ENCODE results near the gene NTN1. TPM values are rescaled to one million over a fixed set of nuclear protein-coding genes. Genes with fewer than 3 reads are reported as not detected.

Gene NTN1
- total RNA-seq, 4 donors from 2014 or later, result 15.9 to 31.0 (median 25.0) TPM

GRCh38 chr17:9056566-9056965 lies 35.3 kb downstream of the NTN1 start:
- Histone ChIP-seq H3K36me3 (no peaks in the 10 kb centered on the region), H3K27ac (peak overlapping the region in 1 of 4 donors; percentile 67), H3K4me1 (peaks cover 0 to 6% (median 0%) of the 10 kb centered on the region in 4 donors), H3K27me3 (no peaks in the 10 kb centered on the region), H3K4me3 (no peak overlapping the region), H3K9me3 (peaks cover 0 to 8% (median 0%) of the 10 kb centered on the region in 4 donors)
- DNase-seq (ENCODE audit: low spot score in 2 of 2), result peak; percentile 23 to 59
- WGBS, 2 donors, result 73 to 79% methylated on average over 12 of the region's 12 CpGs
- TF ChIP-seq CTCF (IDR thresholded peaks at IDR 0.05) (no peak), POLR2A (IDR thresholded peaks at IDR 0.05) (no peak), EP300 (IDR thresholded peaks at IDR 0.05) (no peak)

GRCh38 chr17:9057310-9057709 lies 36.0 kb downstream of the NTN1 start:
- Histone ChIP-seq H3K27me3 (no peaks in the 10 kb centered on the region), H3K27ac (peak overlapping the region in 1 of 4 donors; percentile 67), H3K4me3 (no peak overlapping the region), H3K36me3 (no peaks in the 10 kb centered on the region), H3K9me3 (peaks cover 0 to 8% (median 0%) of the 10 kb centered on the region in 4 donors), H3K4me1 (peaks cover 0 to 9% (median 0%) of the 10 kb centered on the region in 4 donors)
- DNase-seq (ENCODE audit: low spot score in 2 of 2), result no peak
- WGBS, 2 donors, result 28 to 37% methylated on average over 7 of the region's 7 CpGs
- TF ChIP-seq CTCF (IDR thresholded peaks at IDR 0.05) (no peak), EP300 (IDR thresholded peaks at IDR 0.05) (no peak), POLR2A (IDR thresholded peaks at IDR 0.05) (no peak)

GRCh38 chr17:9062399-9062902 lies 41.1 kb downstream of the NTN1 start:
- 73 to 74% methylated on average over 9 of the region's 9 CpGs for WGBS, 2 donors
- no peak for DNase-seq (ENCODE audit: low spot score in 2 of 2)
- no peak overlapping the region for H3K4me3 ChIP-seq
- no peak overlapping the region for H3K27ac ChIP-seq
- TF ChIP-seq EP300 (IDR thresholded peaks at IDR 0.05), result no peak
- TF ChIP-seq POLR2A (IDR thresholded peaks at IDR 0.05), result no peak
- TF ChIP-seq CTCF (IDR thresholded peaks at IDR 0.05), result no peak
- no peaks in the 10 kb centered on the region for H3K9me3 ChIP-seq
- H3K36me3 ChIP-seq, result no peaks in the 10 kb centered on the region
- H3K27me3 ChIP-seq, result no peaks in the 10 kb centered on the region
- H3K4me1 ChIP-seq, result peaks cover 0 to 7% (median 0%) of the 10 kb centered on the region in 4 donors

- H3K27me3 ChIP-seq, result no peaks in the 10 kb centered on the region
- no peaks in the 10 kb centered on the region for H3K9me3 ChIP-seq
- 84 to 85% methylated on average over 6 of the region's 6 CpGs for WGBS, 2 donors
- no peak overlapping the region for H3K27ac ChIP-seq
- no peak overlapping the region for H3K4me3 ChIP-seq
- peaks cover 0 to 3% (median 0%) of the 10 kb centered on the region in 4 donors for H3K4me1 ChIP-seq
- no peak for TF ChIP-seq CTCF (IDR thresholded peaks at IDR 0.05)
- no peak for TF ChIP-seq EP300 (IDR thresholded peaks at IDR 0.05)
- no peak for TF ChIP-seq POLR2A (IDR thresholded peaks at IDR 0.05)
- no peak for DNase-seq (ENCODE audit: low spot score in 2 of 2)
- H3K36me3 ChIP-seq, result no peaks in the 10 kb centered on the region
Measured at GRCh38 chr17:9064311-9064834, 43.1 kb downstream of the NTN1 start.

- TF ChIP-seq EP300 (IDR thresholded peaks at IDR 0.05) (no peak), CTCF (IDR thresholded peaks at IDR 0.05) (no peak), POLR2A (IDR thresholded peaks at IDR 0.05) (no peak)
- no peak overlapping the region for H3K4me3 ChIP-seq
- WGBS, 2 donors, result 74 to 82% methylated on average over 10 of the region's 10 CpGs
- H3K4me1 ChIP-seq, result peaks cover 0 to 30% (median 9%) of the 10 kb centered on the region in 4 donors
- no peak overlapping the region for H3K27ac ChIP-seq
- no peaks in the 10 kb centered on the region for H3K36me3 ChIP-seq
- no peaks in the 10 kb centered on the region for H3K9me3 ChIP-seq
- no peak for DNase-seq (ENCODE audit: low spot score in 2 of 2)
- H3K27me3 ChIP-seq, result no peaks in the 10 kb centered on the region
Measured at GRCh38 chr17:9071016-9071415, 49.7 kb downstream of the NTN1 start.
